ENCODE measurements around the gene BLACAT1.

Gene BLACAT1

GRCh38 chr1:205472737-205473441 lies 17.0 kb upstream of the BLACAT1 start:
- H3K4me3 ChIP-seq (ENCODE audit: low read depth, low read length): no peak overlapping the region
- no peak for TF ChIP-seq CTCF (IDR thresholded peaks at IDR 0.05; ENCODE audit: borderline replicate concordance, insufficient read depth, low read depth, low read length)

- TF ChIP-seq CTCF (IDR thresholded peaks at IDR 0.05; ENCODE audit: borderline replicate concordance, insufficient read depth, low read depth, low read length): no peak
- no peak overlapping the region for H3K4me3 ChIP-seq (ENCODE audit: low read depth, low read length)
Observed at GRCh38 chr1:205470131-205470530, 14.3 kb upstream of the BLACAT1 start.

GRCh38 chr1:205466595-205467220 lies 10.9 kb upstream of the BLACAT1 start:
- H3K4me3 ChIP-seq (ENCODE audit: low read depth, low read length): no peak overlapping the region
- no peak for TF ChIP-seq CTCF (IDR thresholded peaks at IDR 0.05; ENCODE audit: borderline replicate concordance, insufficient read depth, low read depth, low read length)

- H3K4me3 ChIP-seq (ENCODE audit: low read depth, low read length): no peak overlapping the region
- TF ChIP-seq CTCF (IDR thresholded peaks at IDR 0.05; ENCODE audit: borderline replicate concordance, insufficient read depth, low read depth, low read length): no peak
Observed at GRCh38 chr1:205465392-205465791, 9.5 kb upstream of the BLACAT1 start.

- TF ChIP-seq CTCF (IDR thresholded peaks at IDR 0.05; ENCODE audit: borderline replicate concordance, insufficient read depth, low read depth, low read length): no peak
Observed at GRCh38 chr1:205458777-205459566, 3.1 kb upstream of the BLACAT1 start.

GRCh38 chr1:205456868-205457745 lies 1.3 kb upstream of the BLACAT1 start:
- no peak for TF ChIP-seq CTCF (IDR thresholded peaks at IDR 0.05; ENCODE audit: borderline replicate concordance, insufficient read depth, low read depth, low read length)
- no peak overlapping the region for H3K4me3 ChIP-seq (ENCODE audit: low read depth, low read length)

More at GRCh38 chr1:205458777-205459566, 3.1 kb upstream of the BLACAT1 start:
- H3K4me3 ChIP-seq (ENCODE audit: low read depth, low read length): no peak overlapping the region

Data from GM12875 (cell line).